Heart left ventricle (tissue), 16 donors: ENCODE results near the gene FER. TPM values are rescaled to one million over a fixed set of nuclear protein-coding genes. Genes with fewer than 3 reads are reported as not detected.

Source experiments
- ATAC-seq, 4 donors: fragments of 200-7000 bp; cut with Tn5 transposase; one replicate each; pipeline ENCODE4 v1.9.1; 2020 to 2022; ENCODE audit warnings: moderate library complexity in 4 of 4, mild to moderate bottlenecking in 3 of 4, moderate number of reproducible peaks in 1 of 4
- DNase-seq, 5 donors: peaks; one replicate each; pipeline ENCODE4 v3.0.0-alpha.2; 2020
- H3K27ac ChIP-seq, 12 donors: fragments of 200-600 bp; sonication (generic) in 4 of 12; one replicate each; pipeline versions ENCODE4 v1.5.0 to v1.8.0; 2016 to 2022; ENCODE audit warnings: mild to moderate bottlenecking in 2 of 12
- H3K27me3 ChIP-seq, 9 donors: fragments of 200-600 bp; sonication (generic) in 2 of 9; one replicate each; pipeline versions ENCODE4 v1.5.1 to v1.8.0; 2016 to 2022; ENCODE audit warnings: mild to moderate bottlenecking in 3 of 9
- H3K36me3 ChIP-seq, 9 donors: fragments of 200-600 bp; sonication (generic) in 2 of 9; one replicate each; pipeline versions ENCODE4 v1.5.0 to v1.8.0; 2018 to 2022; ENCODE audit warnings: mild to moderate bottlenecking in 2 of 9
- H3K4me1 ChIP-seq, 12 donors: fragments of 200-600 bp; sonication (generic) in 4 of 12; one replicate each; pipeline versions ENCODE4 v1.5.0 to v1.8.0; 2016 to 2022; ENCODE audit warnings: mild to moderate bottlenecking in 3 of 12
- H3K4me3 ChIP-seq, 12 donors: fragments of 200-600 bp; sonication (generic) in 4 of 12; one replicate each; pipeline versions ENCODE4 v1.5.0 to v1.8.0; 2017 to 2022; ENCODE audit warnings: mild to moderate bottlenecking in 9 of 12, moderate library complexity in 4 of 12
- H3K9me3 ChIP-seq, 12 donors: fragments of 200-600 bp; sonication (generic) in 4 of 12; one replicate each; pipeline versions ENCODE4 v1.5.0 to v1.8.0; 2016 to 2022; ENCODE audit warnings: mild to moderate bottlenecking in 1 of 12
- POLR2A ChIP-seq, 2 donors: fragments of 450-650 bp; IDR thresholded peaks; one replicate each; pipeline ENCODE4 v1.6.1; 2017; ENCODE audit warnings: antibody characterized with exemption in 2 of 2, mild to moderate bottlenecking in 2 of 2, moderate library complexity in 2 of 2
- WGBS, 4 donors: extraction: QIAGEN DNeasy Blood & Tissue Kit in 2 of 4; methylation state at CpG; one replicate each; pipeline versions ENCODE4 v1.1.5 to v1.1.7; 2013 to 2018; 5-methylcytosine and 5-hydroxymethylcytosine counted together
- intact Hi-C, 10 donors: fragments of 100-400 bp; cut with DNase I; formaldehyde crosslinking; loops; one replicate each; pipeline versions ENCODE4 v1.11.1 to v1.14.2; 2022
- polyA plus RNA-seq, 2 donors: library from polyadenylated mRNA; stranded (reverse); fragments of 200-250 nt; gene quantifications; one replicate each; pipeline ENCODE4 v1.2.3, GENCODE V29; 2013
- total RNA-seq, 9 donors: library from RNA; depleted of rRNA in 2 of 9; stranded (reverse); fragments of >200 nt in 2 of 9; fragmentation: NEBNext Ultra II Directional in 3 of 9; extraction: Animal tissue kit (Norgen Biotek cat#: 25700) in 3 of 9; gene quantifications; one replicate each; pipeline versions ENCODE4 v1.1.0 to v1.2.4, GENCODE V29; 2016 to 2023
- TF ChIP-seq, protein P1 (sequence below), 12 donors: fragments of 200-600 bp; sonication (generic) in 4 of 12; IDR thresholded peaks; one replicate each; pipeline versions ENCODE4 v1.5.0 to v1.8.0; 2018 to 2022; ENCODE audit warnings: antibody characterized with exemption in 12 of 12, mild to moderate bottlenecking in 5 of 12
- donor health status: ischemic (EF 13 %, LVEDD 7.1; RV severe dilation, severe dysfunction).
- donor health status: healthy with polysubstance abuse.
- donor health status: DM: no; HTN: yes; CAD: no.
- donor health status: DM: no; HTN: no; CAD: no.
- donor health status: ischemic (EF 25% LVEDD 6.9; RV normal size, moderate dysfunction).
- donor health status: ischemic (EF 25% LVEDD 5.7; RV mildly dilated, moderate dysfunction).
- donor health status: healthy.
- donor health status: DM: yes; HTN: yes; CAD: no.
- donor health status: ischemic (EF 35%, LVEDD 5.7; RV mildly dilated, moderate dysfunction).
- donor health status: nonischemic (EF 11% LVEDD 7.7; RV severe dilation, severe dysfunction).
- donor health status: DM: yes; HTN: yes; CAD: no.
- donor health status: PGD.
- donor health status: ischemic (EF 29% LVEDD 5.4; RV normal size, mild dysfunction).
- donor health status: nonischemic (EF 23%, LVEDD 6.1; RV moderate dilation, normal function).

FER gene
- total and polyA plus RNA-seq, 11 donors: 1.4 to 25.7 (median 13.1) TPM

- H3K36me3 ChIP-seq: no peaks in the 10 kb centered on the region
- ATAC-seq (no peak), DNase-seq (no peak)
- intact Hi-C loops: no loop called here
- TF ChIP-seq, protein P1, sequence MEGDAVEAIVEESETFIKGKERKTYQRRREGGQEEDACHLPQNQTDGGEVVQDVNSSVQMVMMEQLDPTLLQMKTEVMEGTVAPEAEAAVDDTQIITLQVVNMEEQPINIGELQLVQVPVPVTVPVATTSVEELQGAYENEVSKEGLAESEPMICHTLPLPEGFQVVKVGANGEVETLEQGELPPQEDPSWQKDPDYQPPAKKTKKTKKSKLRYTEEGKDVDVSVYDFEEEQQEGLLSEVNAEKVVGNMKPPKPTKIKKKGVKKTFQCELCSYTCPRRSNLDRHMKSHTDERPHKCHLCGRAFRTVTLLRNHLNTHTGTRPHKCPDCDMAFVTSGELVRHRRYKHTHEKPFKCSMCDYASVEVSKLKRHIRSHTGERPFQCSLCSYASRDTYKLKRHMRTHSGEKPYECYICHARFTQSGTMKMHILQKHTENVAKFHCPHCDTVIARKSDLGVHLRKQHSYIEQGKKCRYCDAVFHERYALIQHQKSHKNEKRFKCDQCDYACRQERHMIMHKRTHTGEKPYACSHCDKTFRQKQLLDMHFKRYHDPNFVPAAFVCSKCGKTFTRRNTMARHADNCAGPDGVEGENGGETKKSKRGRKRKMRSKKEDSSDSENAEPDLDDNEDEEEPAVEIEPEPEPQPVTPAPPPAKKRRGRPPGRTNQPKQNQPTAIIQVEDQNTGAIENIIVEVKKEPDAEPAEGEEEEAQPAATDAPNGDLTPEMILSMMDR (IDR thresholded peaks at IDR 0.05): no peak
- no peak for TF ChIP-seq POLR2A (IDR thresholded peaks at IDR 0.05)
- H3K9me3 ChIP-seq: no peaks in the 10 kb centered on the region
- H3K4me1 ChIP-seq: no peaks in the 10 kb centered on the region
- H3K27me3 ChIP-seq: no peaks in the 10 kb centered on the region
- WGBS, 4 donors: 65 to 71% (median 70%) methylated on average over 5 of the region's 5 CpGs
- H3K4me3 ChIP-seq: no peak overlapping the region
- H3K27ac ChIP-seq: no peak overlapping the region
These were observed 44.4 kb upstream of the FER start for GRCh38 chr5:108703313-108703712.

DNA sequence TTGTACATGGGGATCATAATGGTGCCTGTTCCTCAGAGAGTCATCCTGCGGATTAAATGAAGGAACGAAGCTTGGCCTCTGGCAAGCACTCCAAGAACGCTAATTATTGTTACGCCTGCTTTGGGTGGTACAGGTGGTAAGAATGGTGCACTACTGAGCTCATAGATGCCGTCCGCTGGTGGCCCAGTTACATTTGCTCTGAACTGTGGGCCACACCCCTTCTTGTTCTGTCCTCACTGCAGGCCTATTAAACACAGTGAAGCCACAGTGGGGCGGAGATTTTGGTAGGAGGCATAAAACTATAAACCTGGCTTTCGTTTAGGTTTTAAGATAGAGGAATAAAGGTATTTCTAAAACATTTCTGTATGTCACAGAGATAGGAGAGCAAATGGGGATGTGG lies 40.6 kb upstream of the FER start:
- intact Hi-C loops: no loop called here
- Histone ChIP-seq H3K4me1 (no peaks in the 10 kb centered on the region), H3K27me3 (no peaks in the 10 kb centered on the region), H3K4me3 (no peak overlapping the region), H3K9me3 (no peaks in the 10 kb centered on the region), H3K27ac (no peak overlapping the region), H3K36me3 (no peaks in the 10 kb centered on the region)
- DNase-seq: no peak
- no peak for ATAC-seq
- WGBS, 4 donors: 91 to 95% (median 94%) methylated on average over 8 of the region's 8 CpGs
- TF ChIP-seq POLR2A (IDR thresholded peaks at IDR 0.05): no peak
- TF ChIP-seq, protein P1 (IDR thresholded peaks at IDR 0.05): no peak

DNA sequence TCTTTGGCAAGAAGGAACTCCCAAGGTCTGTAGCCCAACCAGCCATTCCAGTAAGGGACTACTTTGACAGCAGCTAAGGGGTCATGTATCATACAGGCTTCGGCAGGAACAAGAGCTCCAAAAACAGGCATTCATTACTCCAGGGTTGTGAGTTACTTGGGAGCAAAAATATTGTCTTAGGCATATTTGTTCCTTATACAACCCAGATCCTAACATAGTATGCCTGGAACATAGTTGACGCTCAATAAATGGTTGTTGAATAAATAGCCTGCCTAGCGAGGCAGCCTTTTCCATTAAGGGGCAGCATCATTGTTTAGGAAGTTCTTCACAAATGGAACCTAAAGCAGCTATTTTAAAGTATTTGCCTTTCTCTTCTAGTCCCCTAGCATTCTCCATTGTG lies 35.8 kb upstream of the FER start:
- intact Hi-C loops: no loop called here
- 87 to 92% (median 89%) methylated on average over 3 of the region's 3 CpGs for WGBS, 4 donors
- no peaks in the 10 kb centered on the region for H3K9me3 ChIP-seq
- no peaks in the 10 kb centered on the region for H3K36me3 ChIP-seq
- no peak for ATAC-seq
- no peaks in the 10 kb centered on the region for H3K4me1 ChIP-seq
- no peak overlapping the region for H3K27ac ChIP-seq
- H3K4me3 ChIP-seq: no peak overlapping the region
- DNase-seq: no peak
- no peaks in the 10 kb centered on the region for H3K27me3 ChIP-seq
- TF ChIP-seq, protein P1 (IDR thresholded peaks at IDR 0.05): no peak
- no peak for TF ChIP-seq POLR2A (IDR thresholded peaks at IDR 0.05)

- Histone ChIP-seq H3K4me3 (no peak overlapping the region), H3K27ac (no peak overlapping the region), H3K4me1 (no peaks in the 10 kb centered on the region), H3K27me3 (no peaks in the 10 kb centered on the region), H3K9me3 (no peaks in the 10 kb centered on the region), H3K36me3 (no peaks in the 10 kb centered on the region)
- TF ChIP-seq, protein P1 (IDR thresholded peaks at IDR 0.05): no peak
- no peak for TF ChIP-seq POLR2A (IDR thresholded peaks at IDR 0.05)
- intact Hi-C loops: no loop called here
- DNase-seq (no peak), ATAC-seq (no peak)
- 75 to 93% (median 86%) methylated on average over 3 of the region's 3 CpGs for WGBS, 4 donors
These were observed 32.3 kb upstream of the FER start for GRCh38 chr5:108715408-108715807.
